Mesodermal cell (in vitro differentiated cells): ENCODE measurements around the gene CENPC.
"Not testable (repeated sequence)": the region's sequence is repeated elsewhere in the genome, so short reads cannot be mapped to it uniquely, and the experiment has no call there.

ENCODE experiments used
- H3K27ac ChIP-seq: 2 replicates; pipeline ENCODE4 v1.7.0; 2013; ENCODE audit warnings: mild to moderate bottlenecking, low read depth, low read length, moderate library complexity; ENCODE audit not compliant: severe bottlenecking
- H3K36me3 ChIP-seq: 2 replicates; pipeline ENCODE4 v1.7.1; 2013; ENCODE audit warnings: mild to moderate bottlenecking, low read length, moderate library complexity; ENCODE audit not compliant: control insufficient read depth, insufficient read depth
- H3K4me1 ChIP-seq: one replicate; pipeline ENCODE4 v1.7.1; 2013; ENCODE audit warnings: mild to moderate bottlenecking, low read length; ENCODE audit not compliant: insufficient read depth, control insufficient read depth, poor library complexity, severe bottlenecking
- H3K4me3 ChIP-seq: 2 replicates; pipeline ENCODE4 v1.7.0; 2013; ENCODE audit warnings: low read length, control low read depth, mild to moderate bottlenecking; ENCODE audit not compliant: insufficient read depth, poor library complexity, severe bottlenecking; ENCODE audit errors: extremely low read depth
- H3K9me3 ChIP-seq: 2 replicates; pipeline ENCODE4 v1.7.1; 2013; ENCODE audit warnings: mild to moderate bottlenecking, low read length, moderate library complexity; ENCODE audit not compliant: control insufficient read depth
- WGBS, 2 experiments: methylation state at CpG; one replicate each; pipeline ENCODE4 v1.1.5; 2013; ENCODE audit warnings: missing lambda C conversion rate in 2 of 2; ENCODE audit not compliant: insufficient coverage in 2 of 2; 5-methylcytosine and 5-hydroxymethylcytosine counted together

Gene CENPC

GRCh38 chr4:67470871-67471270 lies 74.4 kb downstream of the CENPC start:
- Histone ChIP-seq H3K9me3 (no peaks in the 10 kb centered on the region), H3K4me3 (no peak overlapping the region), H3K4me1 (peaks cover under 1% of the 10 kb centered on the region), H3K36me3 (peaks cover 40% of the 10 kb centered on the region), H3K27ac (no peak overlapping the region)

DNA sequence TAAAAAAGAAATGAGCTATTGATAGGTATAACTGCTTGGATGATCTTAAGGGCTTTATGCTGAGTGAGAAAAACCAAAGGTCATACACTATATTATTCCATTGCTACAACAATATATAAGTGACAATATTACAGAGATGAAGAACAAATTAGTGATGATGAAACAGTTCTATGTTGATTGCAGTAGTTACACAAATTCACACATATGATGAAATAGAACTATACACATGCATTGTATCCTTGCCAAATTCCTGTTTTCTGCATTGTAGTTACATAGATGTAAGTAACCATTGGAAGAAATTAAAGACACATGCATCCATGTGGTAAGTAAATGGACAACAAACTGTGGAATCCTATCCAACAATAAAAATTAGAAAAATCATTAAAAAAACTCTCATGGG lies 76.5 kb downstream of the CENPC start:
- H3K4me1 ChIP-seq: peaks cover 8% of the 10 kb centered on the region
- H3K36me3 ChIP-seq: peaks cover 23% of the 10 kb centered on the region
- H3K4me3 ChIP-seq: no peak overlapping the region
- H3K27ac ChIP-seq: no peak overlapping the region
- H3K9me3 ChIP-seq: no peaks in the 10 kb centered on the region

- Histone ChIP-seq H3K27ac (no peak overlapping the region), H3K4me3 (no peak overlapping the region), H3K4me1 (peaks cover 8% of the 10 kb centered on the region), H3K9me3 (no peaks in the 10 kb centered on the region), H3K36me3 (peaks cover 14% of the 10 kb centered on the region)
- WGBS, 2 experiments: 100% methylated on average over 1 of the region's 3 CpGs; no CpG with 5 or more reads in 1 of the 2 experiments
Observed at GRCh38 chr4:67466751-67467150, 78.6 kb downstream of the CENPC start.

- 81% methylated on average over 3 to 4 of the region's 4 CpGs for WGBS, 2 experiments
- Histone ChIP-seq H3K9me3 (no peaks in the 10 kb centered on the region), H3K4me3 (no peak overlapping the region), H3K36me3 (peaks cover 10% of the 10 kb centered on the region), H3K4me1 (peaks cover 8% of the 10 kb centered on the region), H3K27ac (no peak overlapping the region)
Observed at GRCh38 chr4:67465763-67466052, 79.6 kb downstream of the CENPC start.

DNA sequence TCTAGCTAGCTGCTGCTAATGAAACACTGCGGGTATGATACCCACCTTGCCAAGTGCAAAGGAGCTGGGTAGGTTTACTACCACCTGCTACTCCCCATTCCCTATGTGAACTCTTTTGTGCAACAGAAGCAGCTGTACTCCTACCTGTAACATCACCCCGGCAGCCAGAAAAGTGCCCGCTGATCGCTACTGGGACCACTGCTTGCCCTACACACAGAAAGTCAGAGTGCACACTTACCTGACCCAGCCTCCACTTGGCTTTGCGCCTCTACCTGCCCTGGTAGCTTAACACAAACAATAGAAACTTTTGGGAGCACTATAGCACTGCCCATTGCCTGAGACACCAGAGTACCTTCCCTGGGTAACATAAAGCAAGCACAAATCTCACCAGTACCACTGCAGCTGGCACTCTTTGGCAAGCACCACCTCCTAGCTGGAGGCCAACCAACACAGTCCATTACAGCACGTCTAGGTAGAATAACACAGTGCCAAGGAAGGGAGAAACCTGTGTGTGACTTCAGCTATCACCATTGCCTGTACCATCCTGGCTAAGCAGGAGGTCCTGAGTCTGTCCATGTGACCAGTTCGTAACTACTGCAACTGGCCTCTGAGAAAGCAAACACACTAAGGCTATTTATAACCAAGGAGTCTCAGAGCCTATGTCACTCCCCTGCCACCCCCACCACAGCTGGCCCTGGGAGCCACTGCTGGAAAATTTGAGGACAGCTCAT lies 80.1 kb downstream of the CENPC start:
- Histone ChIP-seq H3K36me3 (peaks cover 6% of the 10 kb centered on the region), H3K9me3 (no peaks in the 10 kb centered on the region), H3K27ac (no peak overlapping the region), H3K4me1 (peaks cover 8% of the 10 kb centered on the region), H3K4me3 (no peak overlapping the region)
- 91 to 95% methylated on average over 6 of the region's 7 CpGs for WGBS, 2 experiments

DNA sequence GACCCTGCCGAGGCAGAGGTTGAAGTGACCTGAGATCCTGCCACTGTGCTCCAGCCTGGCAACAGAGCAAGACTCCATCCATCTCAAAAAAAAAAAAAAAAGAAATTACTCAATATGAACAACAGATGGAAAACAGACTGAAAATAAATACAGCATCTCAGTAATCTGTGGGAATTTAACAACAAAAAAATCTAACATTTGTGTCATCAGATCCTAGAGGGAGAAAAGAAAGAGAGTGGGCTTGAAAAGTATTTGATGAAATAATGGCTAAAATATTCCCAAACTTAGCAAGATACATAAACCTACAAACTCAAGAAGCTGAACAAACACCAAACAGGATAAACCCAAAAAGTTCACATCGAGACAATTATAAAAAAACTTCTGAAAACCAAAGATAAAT lies 84.7 kb downstream of the CENPC start:
- WGBS, 2 experiments: no CpG with 5 or more reads among the region's 2 CpGs
- peaks cover 5% of the 10 kb centered on the region for H3K4me1 ChIP-seq
- no peak overlapping the region for H3K27ac ChIP-seq
- no peak overlapping the region for H3K4me3 ChIP-seq
- H3K36me3 ChIP-seq: peaks cover 8% of the 10 kb centered on the region
- no peaks in the 10 kb centered on the region for H3K9me3 ChIP-seq

- WGBS, 2 experiments: 67 to 100% methylated on average over 1 of the region's 3 CpGs
- no peaks in the 10 kb centered on the region for H3K4me1 ChIP-seq
- H3K9me3 ChIP-seq: no peaks in the 10 kb centered on the region
- H3K27ac ChIP-seq: no peak overlapping the region
- H3K36me3 ChIP-seq: peaks cover 13% of the 10 kb centered on the region
- no peak overlapping the region for H3K4me3 ChIP-seq
Observed at GRCh38 chr4:67459164-67459563, 86.1 kb downstream of the CENPC start.

DNA sequence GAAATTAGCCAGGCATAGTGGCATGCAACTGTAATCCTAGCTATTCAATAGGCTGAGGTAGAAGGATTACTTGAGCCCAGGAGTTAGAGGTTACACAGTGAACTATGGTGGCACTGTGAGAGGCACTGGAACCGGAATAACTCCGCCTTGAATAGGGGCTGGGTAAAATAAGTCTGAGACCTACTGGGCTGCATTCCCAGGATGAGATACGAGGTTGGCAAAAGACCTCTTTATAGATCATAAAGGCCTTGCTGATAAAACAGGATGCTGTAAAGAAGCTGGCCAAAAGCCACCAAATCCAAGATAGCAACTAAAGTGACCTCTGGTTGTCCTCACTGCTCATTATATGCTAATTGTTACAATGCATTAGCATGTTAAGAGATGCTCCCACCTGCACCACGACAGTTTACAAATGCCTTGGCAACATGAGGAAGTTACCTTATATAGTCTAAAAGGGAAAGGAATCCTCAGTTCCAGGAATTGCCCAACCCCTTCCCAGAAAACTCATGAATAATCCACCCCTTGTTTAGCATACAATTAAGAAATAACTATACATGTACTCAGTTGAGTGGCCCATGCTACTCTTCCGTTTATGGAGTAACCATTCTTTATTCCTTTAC lies 88.6 kb downstream of the CENPC start:
- H3K4me3 ChIP-seq: no peak overlapping the region
- H3K4me1 ChIP-seq: no peaks in the 10 kb centered on the region
- H3K27ac ChIP-seq: no peak overlapping the region
- WGBS, 2 experiments: 85 to 97% methylated on average over 4 of the region's 5 CpGs
- peaks cover 17% of the 10 kb centered on the region for H3K36me3 ChIP-seq
- H3K9me3 ChIP-seq: no peaks in the 10 kb centered on the region

DNA sequence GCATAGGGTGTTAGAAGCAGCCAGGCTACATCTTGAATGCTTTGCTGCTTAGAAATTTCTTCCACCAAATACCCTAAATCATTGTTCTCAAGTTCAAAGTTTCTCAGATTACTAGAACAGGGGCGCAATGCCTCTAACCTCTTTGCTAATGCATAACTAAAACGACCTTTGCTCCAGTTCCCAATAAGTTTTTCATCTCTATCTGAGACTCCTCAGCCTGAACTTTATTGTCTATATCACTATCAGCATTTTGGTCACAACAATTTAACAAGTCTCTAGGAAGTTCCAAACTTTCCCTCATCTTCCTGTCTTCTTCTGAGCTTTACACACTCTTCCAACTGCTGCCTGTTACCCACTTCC lies 92.5 kb downstream of the CENPC start:
- H3K36me3 ChIP-seq: peaks cover 16% of the 10 kb centered on the region
- 97 to 100% methylated on average over 2 of the region's 2 CpGs for WGBS, 2 experiments
- not testable (repeated sequence) for H3K4me3 ChIP-seq, H3K4me1 ChIP-seq, H3K9me3 ChIP-seq, H3K27ac ChIP-seq

- peaks cover 14% of the 10 kb centered on the region for H3K36me3 ChIP-seq
- 86 to 96% methylated on average over 2 to 4 of the region's 4 CpGs for WGBS, 2 experiments
- no peak overlapping the region for H3K4me3 ChIP-seq
- no peak overlapping the region for H3K27ac ChIP-seq
- no peaks in the 10 kb centered on the region for H3K9me3 ChIP-seq
- no peaks in the 10 kb centered on the region for H3K4me1 ChIP-seq
Observed at GRCh38 chr4:67452100-67452845, 93.0 kb downstream of the CENPC start.

DNA sequence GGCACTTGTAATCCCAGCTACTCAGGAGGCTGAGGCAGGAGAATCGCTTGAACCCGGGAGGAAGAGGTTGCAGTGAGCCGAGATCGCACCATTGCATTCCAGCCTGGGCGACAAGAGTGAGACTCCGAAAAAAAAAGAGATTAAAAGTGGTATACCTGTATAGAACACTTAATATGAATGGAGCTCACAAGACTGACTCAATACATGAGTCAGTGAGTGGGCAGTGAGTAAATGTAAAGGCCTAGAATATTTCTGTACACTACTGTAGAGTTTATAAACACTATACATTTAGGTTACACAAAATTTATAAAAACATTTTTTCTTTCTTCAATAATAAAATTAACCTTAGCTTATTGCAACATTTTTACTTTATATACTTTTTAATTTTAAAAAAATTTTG lies 93.8 kb downstream of the CENPC start:
- Histone ChIP-seq H3K4me3 (no peak overlapping the region), H3K27ac (no peak overlapping the region), H3K4me1 (no peaks in the 10 kb centered on the region), H3K9me3 (no peaks in the 10 kb centered on the region), H3K36me3 (peaks cover 14% of the 10 kb centered on the region)
- 86 to 91% methylated on average over 2 to 4 of the region's 6 CpGs for WGBS, 2 experiments
